ENCODE measurements around the gene PRR20G.
"Not testable (repeated sequence)": the region's sequence is repeated elsewhere in the genome, so short reads cannot be mapped to it uniquely, and the experiment has no call there.

Gene PRR20G

DNA sequence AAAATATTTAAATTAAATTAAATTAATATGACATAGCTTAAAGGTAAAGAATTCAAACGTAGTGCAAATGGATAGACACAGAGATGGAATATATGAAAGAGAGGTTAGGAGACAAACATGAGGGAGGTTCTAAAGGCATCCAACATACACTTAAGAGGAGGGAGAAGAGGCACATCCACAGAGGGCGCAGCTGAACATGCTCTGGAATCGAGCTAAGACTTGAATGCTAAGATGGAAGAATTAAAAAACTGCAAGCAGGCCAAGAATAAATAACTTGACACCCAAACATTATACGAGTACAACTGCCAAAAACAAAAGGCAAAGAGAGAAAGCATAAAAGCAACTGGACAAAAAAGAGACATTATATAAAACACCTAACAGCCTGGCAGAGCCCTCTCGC, 9.1 kb upstream of the PRR20G start:
- DNase-seq = no peak

DNA sequence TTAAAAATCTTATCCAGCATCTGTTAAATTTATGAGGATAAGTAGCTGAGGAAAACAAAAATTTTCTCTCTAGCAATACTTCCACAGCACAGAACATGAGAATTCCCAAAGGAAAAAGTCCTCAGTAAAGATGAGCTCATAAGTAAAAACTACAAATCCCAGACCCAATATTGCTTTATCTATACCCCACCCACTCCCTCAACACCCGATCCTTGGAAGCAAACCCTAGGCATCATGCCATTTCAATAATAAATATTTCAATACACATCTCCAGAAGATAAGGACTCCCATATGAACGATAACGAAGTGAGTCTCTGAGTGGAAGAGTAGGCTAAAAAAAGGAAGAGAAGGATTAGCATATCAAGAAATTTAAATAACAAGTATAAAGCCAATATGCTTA, 8.3 kb upstream of the PRR20G start:
- DNase-seq = no peak

DNA sequence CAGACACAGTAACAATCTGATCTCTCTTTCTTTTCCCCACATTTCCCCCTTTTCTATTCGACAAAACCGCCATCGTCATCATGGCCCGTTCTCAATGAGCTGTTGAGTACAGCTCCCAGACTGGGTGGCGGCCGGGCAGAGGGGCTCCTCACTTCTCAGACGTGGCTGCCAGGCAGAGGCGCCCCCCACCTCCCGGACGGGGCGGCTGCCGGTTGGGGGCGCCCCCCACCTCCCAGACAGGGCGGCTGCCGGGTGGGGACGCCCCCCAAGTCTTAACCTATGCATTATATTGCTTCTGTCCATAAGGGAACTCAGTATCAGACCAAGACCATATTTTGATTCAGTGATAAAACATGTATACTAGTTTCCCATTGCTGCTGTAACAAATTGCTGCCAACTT, 5.8 kb upstream of the PRR20G start:
- DNase-seq = not testable (repeated sequence)

DNA sequence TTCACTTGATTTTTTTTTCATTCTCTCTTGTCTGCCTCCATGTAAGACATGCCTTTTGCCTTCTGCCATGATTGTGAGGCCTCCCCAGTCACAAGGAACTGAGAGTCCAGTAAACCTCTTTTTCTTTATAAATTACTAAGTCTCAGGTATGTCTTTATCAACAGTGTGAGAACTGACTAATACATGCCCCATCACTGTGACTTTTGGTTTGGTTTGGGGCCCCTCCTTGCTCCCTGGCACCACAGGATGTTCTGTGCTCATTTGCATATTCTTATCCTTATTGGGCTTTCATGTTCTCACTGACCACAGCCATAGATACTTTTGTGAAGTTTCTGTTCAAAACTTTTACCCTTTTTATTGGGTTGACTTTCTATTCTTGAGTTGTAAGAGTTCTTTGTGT, 3.8 kb upstream of the PRR20G start:
- no peak for DNase-seq

DNA sequence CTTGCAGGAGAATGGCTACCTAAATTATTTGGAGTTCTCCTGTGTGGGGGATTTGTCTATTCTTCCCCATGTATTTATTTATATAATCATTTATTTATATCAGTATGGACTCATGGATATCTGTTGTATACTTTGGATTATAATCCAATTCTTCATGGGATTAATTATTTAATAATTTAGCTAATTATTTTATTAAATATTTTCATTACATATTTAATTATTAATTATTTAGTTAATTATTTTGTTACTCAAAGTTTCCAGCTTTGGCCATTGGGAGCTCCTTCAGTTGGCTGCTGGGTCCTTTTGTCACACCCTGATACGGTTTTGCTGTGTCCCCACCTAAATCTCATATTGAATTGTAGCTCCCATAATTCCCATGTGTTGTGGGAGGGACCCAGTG, 3.3 kb upstream of the PRR20G start:
- no peak for DNase-seq

DNA sequence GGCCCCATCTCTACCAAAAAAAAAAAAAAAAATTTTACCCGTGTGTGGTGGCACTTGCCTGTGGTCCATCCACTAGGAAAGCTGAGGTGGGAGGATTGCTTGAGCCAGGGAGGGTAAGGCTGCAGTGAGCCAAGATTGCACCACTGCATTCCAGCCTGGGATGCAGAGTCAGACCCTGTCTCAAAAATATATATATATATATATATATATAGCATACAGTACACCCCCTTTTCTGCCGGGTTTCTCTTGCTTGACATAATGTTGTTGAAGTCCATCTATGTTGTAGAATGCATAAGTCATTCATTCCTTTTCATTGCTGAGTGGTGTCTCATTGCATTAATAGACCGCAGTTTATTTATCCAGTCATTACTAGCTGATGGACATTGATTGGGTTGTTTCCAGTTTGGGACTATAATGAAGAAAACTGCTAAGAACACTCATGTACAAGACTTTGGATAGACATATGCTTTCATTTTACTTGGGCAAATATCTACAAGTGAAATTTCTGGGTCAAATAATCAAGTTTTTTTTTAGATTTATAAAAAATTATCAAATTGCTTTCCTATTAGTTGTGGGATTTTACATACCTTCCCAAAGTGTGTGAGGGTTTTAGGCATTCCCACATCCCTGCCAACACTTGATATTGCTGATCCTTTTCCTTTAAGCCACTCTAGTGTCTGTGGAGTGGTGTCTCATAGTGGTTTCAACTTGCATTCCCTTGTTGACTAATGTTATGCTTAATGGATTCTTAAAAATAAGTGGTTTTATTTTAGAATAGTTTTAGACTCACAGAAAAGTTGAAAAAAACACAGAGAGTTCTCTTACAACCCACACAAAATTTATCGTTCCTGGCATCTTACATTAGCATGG, 2.1 kb upstream of the PRR20G start:
- DNase-seq = no peak

DNA sequence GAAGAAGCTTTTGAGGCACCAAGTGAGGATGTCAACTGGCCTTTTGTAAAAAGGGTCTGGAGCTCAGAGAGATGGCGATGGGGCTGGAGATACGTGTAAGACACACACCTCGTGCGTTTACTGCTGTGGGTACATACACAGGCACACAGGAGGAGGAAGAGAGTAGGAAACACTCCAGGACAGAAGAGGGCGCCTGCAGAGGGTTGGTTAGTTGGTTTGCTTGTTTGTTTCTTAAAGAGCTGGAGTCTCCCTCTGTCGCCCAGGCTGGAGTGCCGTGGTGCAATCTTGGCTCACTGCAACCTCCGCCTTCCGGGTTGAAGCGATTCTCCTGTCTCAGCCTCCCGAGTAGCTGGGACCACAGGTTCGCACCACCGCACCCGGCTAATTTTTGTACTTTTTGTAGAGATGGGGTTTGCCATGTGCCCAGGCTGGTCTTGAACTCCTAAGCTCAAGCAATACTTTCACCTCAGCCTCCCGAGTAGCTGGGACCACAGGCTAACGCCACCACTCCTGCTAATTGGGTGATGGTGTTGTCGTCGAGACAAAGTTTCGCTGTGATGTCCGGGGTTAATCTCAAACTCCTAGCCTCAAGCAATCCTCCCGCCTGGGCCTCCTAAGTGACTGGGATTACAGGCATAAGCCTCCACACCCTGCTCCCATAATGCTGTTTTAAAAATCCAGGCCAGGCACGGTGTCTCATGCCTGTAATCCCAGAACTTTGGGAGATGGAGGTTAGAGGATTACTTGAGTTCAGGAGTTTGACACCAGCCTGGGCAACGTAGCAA, 1.3 kb upstream of the PRR20G start:
- no peak for DNase-seq

DNA sequence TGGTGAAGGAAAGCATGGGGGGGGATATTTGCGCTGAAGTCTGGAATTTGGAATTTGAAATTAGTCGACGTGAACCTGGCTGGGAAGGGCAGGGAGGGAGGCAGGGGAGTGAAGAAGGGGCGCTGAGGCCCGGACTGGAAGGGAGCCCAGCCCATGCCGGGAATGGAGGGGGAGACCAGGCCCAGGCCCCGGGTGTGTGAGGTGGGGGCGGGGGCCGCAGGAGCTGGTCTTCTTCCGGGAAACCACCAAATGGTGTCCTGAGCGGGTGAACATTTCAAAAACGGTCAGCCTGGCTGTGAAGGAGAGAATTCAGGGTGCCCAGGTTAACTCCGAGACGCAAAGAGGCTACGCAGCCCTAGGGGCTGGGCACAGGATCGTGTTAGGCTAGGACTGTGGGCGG, 497 bp upstream of the PRR20G start:
- no peak for DNase-seq

DNA sequence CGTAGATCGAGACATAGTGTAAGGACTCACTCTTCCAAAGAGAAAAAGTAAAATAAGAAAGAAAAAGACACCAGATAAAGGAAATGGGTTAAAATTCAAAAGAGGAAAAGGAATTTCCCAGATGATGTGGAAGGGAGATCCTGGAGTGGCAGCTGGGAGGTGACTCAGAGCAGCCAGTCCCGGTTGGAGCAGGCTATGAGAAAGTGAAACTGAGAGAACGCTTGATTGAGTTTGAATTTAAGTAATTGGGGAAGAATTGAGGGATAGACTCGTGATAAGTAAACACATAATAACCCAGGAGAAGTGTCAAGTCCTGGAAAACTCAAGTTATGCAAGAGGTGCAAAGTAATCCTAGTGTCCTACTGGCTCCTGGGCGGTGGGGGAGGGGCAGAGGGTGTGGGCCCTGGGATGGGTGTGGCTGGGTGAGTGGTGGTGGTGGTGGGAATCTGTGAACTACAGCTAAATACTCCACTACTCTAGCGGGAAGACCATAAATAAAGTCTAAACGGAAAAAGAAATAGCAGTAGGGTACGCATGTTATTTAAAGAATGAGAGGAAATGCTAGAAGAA, 1.2 kb downstream of the PRR20G start:
- no peak for DNase-seq

DNA sequence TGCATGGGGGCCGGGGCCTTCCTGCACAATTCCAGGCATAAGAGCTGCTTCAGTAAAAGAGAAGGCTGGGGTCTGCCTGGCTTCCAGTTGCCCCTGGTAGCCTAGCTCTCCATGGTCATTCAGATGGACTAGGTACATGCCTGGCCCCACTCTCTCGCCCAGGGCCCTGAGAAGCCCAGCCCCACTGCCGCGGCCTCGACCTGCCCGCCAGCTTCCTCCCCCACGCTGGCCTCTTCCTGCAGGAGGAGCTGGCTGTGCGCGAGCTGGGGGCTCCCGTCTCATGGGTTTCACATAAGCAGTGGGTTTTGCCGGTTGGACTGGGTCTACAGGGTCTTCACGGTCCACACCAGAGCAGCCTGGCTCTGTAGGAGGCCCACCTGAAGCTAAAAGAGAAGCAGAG, 3.6 kb downstream of the PRR20G start:
- DNase-seq = no peak

DNA sequence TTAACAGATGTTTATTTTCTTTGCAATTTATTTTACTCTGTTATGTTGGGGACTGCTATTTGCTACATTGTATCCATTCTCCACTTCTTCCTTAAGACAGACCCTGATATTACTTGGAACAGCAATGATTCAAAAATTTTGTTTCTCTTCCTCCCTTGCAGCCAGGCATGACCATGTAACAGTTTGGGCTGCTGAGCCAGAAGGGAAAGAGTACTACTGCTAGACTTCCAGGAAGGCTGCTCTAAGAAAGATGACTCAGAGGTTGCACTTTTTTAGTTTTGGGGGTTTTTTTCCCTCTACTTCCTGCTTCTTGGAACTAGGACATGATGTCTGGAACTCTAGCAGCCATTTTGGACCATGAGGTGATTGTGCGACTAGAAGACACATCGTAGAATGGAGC, 10.3 kb downstream of the PRR20G start:
- no peak for DNase-seq

DNA sequence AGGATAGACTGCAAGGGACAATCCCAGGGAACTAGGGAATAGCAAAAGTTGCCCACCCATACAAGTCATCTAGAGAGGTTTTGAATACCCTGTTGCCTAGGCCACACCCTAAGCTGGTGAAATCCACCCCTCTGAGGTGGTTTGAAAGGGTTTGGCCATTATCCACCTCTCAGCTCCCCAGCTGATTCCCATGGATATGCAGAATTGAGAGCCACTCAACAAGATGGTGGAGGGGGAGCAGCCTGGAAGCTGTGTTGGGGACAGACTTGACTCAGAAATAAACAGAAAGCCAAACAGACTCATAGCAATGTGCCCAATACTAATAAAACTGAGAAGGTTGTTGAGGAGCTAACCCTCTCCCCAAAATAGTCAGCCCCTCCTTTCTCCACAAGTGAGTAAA, 10.9 kb downstream of the PRR20G start:
- no peak for DNase-seq

DNA sequence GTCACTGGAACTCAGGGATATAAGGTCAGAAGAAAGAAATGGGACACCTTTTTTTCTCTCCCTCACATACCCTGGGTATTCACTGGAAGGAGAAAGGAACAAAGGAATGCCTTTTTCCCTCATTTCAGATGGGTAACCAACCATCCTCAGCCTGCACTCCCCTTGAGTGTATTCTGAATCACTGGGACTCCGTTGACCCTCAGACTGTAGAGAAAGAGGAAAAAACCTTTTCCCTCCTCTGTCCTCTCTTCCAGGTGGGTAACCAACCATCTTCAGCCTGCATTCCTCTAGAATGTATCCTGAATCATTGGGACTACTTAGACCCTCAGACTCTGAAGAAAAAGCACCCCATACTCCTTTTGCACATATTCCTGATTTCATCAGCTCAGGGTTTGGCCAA, 11.4 kb downstream of the PRR20G start:
- DNase-seq = no peak

DNA sequence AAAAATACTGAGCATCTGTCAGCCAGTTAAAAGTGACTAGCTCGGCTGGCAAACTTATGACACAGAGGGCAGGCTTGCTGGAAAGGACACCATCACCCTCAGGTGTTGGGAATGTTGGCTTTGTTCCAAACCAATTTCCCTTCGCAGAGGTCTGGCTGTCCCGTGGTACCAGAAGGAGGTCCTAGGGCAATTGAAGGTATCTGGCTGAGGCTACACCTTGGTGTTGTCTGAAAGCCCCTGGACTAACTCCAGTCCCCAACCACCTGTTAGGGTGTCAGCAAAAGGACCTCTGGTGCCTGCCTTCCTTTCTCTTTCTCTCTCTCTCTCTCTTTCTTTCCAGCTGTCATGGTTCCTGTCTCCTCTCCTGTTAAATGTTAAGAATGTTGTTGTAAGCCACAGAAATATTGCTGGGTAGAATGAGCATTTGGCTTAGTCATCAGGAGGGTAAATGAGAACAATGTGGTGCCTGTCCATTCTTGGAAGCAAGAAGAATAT, 12.5 kb downstream of the PRR20G start:
- DNase-seq = no peak

DNA sequence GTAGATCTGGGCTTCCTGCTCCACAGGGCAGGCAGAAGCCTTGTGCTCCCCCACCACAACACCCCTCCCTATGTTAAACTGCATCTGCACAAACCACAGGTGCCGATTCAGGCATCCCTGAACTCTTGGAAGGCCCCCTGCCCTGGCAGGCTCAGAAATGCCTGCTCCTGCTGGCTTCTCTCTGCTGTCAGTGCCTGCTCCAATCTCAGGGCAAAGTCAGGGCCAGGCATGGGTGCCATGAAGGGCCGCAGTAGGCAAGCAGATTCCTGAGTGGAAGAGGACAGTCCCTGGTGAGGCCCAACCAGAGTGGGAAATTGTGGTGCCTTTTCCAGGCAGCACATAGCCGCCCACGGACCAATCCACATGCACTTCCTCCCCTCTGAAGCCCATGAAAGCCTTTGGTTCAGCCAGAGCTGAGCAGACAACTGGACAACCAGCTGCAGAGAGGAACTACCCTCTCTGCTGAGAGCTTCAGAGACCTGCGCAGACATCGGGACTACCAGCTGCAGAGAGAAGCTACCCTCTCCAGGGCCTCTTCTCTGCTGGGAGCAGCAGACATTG, 13.6 kb downstream of the PRR20G start:
- no peak for DNase-seq

DNA sequence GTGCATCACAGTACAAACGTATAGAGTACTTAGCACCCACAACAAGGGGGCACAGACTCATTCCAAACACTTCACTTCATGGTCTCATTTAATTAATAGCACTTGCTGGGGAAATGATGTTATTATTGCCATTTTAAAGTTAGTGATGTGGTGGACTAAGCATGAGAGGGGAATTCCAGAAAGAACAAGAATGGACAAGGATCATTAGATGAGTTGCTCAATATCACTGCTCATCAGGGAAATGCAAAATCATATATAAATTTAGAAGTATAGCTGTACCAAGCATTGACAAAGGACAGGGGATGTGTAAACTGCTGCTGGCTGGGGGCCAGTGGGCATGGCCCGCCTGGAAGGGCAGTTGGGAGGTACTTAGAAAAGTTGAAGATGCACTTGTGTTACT, 14.6 kb downstream of the PRR20G start:
- no peak for DNase-seq

DNA sequence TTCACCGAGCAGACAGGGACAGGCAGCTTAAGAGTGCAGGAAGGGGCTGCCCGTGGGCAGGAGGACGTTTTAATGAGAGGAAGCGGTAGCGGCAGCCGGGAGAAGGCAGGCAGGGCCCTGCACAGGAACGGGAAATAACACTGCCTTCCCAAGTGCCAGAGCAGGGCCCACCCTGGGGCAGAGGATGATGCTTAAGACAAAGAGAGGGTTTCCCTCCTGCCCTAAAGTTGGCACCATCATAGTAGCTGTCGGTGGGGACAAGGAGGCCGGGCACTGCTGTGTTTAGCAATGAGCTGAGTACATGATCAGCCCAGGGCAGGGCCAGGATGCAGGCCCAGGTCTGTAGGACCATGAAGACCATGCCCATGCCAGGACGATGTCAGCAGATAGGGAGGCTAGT, 21.7 kb downstream of the PRR20G start:
- no peak for DNase-seq

DNA sequence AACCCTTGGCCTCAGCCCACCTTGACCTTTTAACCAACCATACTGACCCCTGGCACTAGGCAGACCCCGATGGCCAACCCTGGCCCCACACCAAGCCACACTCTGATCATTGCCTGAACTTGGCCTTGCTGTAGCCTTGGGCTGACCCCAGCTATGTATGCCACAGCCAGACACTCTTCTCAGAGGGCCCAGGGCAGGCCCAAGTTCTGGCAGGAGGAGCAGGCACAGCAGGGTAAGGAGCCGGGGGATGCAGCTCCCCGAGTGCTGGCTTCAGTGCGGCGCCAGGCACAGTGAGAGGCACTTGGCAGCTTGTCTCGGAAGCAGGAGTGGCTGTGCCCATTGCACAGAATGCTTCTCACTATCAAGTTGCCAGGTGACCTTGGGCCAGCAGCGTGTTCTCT, 22.3 kb downstream of the PRR20G start:
- DNase-seq = no peak

DNA sequence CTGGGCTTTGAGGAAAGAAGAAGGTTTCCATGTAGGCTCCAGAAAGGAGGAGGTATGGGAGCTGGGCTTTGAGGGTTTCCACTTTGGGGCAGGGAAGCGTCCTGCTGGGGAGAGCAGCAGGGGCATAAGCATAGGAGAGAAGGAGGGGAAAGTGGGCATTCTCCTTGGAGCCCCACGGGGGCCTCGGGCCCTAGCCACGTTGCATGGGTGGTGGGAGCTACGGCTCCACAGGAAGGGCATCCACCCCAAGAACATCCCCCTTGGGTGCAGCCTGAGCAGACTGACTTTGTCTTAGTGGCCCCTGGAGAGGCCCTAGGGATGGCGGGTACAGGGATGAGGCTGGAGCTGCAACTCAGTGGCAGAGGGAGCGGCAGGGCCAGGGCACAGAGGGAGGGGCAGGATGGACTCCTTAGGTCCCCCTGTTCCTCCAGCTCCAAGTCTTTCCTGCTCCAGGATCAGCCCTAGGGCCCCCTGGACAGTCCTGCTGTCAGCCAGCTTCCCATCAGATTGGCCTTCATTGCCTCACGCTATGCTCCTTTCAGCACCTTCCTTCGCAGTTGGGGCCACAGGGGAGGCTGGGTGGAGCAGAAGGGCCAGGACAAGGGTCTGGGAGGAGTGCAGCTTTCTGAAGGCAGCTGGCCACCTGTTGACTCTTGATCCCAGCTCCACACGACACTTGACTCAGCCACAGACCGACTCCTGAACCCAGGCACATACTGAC, 22.9 kb downstream of the PRR20G start:
- no peak for DNase-seq

DNA sequence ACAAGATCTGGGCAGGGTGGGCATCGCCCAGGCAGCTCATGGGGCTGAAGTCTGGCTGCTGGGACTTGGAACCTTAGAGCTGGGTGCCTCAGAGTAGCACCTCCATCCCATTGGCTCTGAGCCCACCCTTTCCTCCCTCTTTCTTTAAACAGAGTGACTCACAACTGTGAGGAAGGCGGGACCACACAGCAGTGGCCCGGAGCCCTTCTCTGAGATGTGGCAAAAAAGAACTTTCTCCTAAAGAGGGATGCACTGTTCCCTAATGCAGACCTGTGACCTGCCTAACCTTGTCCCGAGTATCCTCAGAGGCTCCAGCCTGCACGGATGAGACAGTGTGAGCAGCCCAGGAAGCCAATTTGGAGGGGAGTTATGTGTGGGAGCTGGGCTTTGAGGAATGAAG, 23.6 kb downstream of the PRR20G start:
- DNase-seq = no peak

DNA sequence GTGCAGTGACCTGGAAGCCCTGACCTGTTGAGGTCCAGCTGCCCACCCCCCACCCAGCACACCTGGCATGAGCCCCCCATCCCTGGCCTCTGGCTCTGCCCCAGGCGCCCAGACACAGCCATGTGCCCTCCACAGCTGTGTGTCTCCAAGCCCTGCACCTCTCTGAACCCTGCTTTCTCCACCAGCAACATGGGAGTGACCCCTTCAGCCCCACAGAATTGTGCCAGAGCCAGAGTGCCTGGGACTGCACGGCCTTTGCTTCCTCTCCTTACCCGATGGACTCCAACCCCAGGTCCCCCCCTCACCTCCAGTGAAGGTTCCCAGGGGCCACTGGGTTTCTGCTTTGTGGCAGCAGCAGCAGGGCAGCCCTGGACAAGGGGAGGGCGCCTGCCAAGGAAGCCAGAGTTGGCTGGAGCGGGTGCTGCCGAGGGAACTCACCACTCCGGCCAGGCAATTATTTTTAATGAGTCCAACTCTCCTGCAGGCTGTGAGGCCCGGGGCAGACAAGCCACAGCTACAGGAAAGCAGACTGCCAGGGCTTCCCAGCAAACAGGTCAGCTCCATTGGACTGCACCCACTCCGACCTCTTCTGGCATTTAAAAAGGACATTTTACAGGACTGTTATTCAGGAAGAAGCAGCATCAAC, 24.1 kb downstream of the PRR20G start:
- no peak for DNase-seq

DNA sequence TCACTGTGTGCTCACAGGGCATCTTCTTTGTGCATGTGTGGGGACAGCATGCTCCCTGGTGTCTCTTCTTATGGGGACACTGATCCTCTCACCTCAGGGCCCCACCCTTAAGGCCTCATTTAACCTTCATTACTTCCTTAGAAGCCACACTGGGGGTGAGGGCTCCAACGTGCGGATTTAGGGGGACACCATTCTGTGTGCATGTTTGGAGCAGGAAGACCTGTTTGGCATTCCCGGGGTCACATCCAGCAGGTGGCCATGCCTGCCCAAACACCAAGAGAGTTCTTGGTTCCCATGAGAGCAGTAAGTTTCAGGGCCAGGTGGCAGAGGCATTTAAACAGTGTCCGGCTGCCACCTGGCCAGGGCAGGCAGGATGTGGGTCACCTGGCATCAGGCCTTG, 24.8 kb downstream of the PRR20G start:
- DNase-seq = no peak

Measured in femur (tissue), 1 donor.